ENCODE measurements around the gene FAH. TPM values are rescaled to one million over a fixed set of nuclear protein-coding genes. Genes with fewer than 3 reads are reported as not detected.

The FAH gene
- total RNA-seq: 34.7 TPM
- polyA plus RNA-seq (ENCODE audit: insufficient read depth, low read depth, low replicate concordance): 121 TPM
- long read RNA-seq, donor 1, partial matches to known transcripts: 0 of 9 reads
- long read RNA-seq, donor 1, other reads (novel, unspliced or antisense): 0 of 9 reads
- long read RNA-seq, donor 2, partial matches to known transcripts: 0 of 5 reads
- long read RNA-seq, donor 2, other reads (novel, unspliced or antisense): 0 of 5 reads
- long read RNA-seq, donor 3, transcript FAH-213 (14 exons, 1,549 nt): major isoform, 9 of 14 reads
- long read RNA-seq, donor 3, partial matches to known transcripts: 0 of 14 reads
- long read RNA-seq, donor 3, other reads (novel, unspliced or antisense): 0 of 14 reads
- long read RNA-seq, donor 4, transcript FAH-213 (14 exons, 1,549 nt): major isoform, 8 of 15 reads
- long read RNA-seq, donor 4, partial matches to known transcripts: 0 of 15 reads
- long read RNA-seq, donor 4, other reads (novel, unspliced or antisense): 0 of 15 reads
- long read RNA-seq, donor 5: 0 reads
- long read RNA-seq, donor 6, transcript FAH-213 (14 exons, 1,549 nt): major isoform, 6 of 11 reads
- long read RNA-seq, donor 6, partial matches to known transcripts: 0 of 11 reads
- long read RNA-seq, donor 6, other reads (novel, unspliced or antisense): 0 of 11 reads
- long read RNA-seq, donor 7, transcript FAH-213 (14 exons, 1,549 nt): minor isoform, 11 of 42 reads
- long read RNA-seq, donor 7, transcript FAH-202 (15 exons, 2,152 nt): minor isoform, 9 of 42 reads
- long read RNA-seq, donor 7, transcript FAH-201 (15 exons, 1,471 nt): major isoform, 13 of 42 reads
- long read RNA-seq, donor 7, partial matches to known transcripts: 5 of 42 reads
- long read RNA-seq, donor 7, other reads (novel, unspliced or antisense): 4 of 42 reads
- long read RNA-seq, donor 8, partial matches to known transcripts: 0 of 4 reads
- long read RNA-seq, donor 8, other reads (novel, unspliced or antisense): 0 of 4 reads
- long read RNA-seq, donor 9, partial matches to known transcripts: 0 of 9 reads
- long read RNA-seq, donor 9, other reads (novel, unspliced or antisense): 0 of 9 reads
- long read RNA-seq, donor 10, partial matches to known transcripts: 0 of 7 reads
- long read RNA-seq, donor 10, other reads (novel, unspliced or antisense): 0 of 7 reads

GRCh38 chr15:80152896-80153876, at the start of gene FAH:
TSS of gene FAH (plus strand) at chr15:80152999. CDS start at chr15:80153055, 56 bp downstream.
- Histone ChIP-seq H3K4me3 (ENCODE audit: low read length in 3 of 3) (peak within 1 kb of the TSS; percentile 81 to 89 (median 88)), H3K9ac (ENCODE audit: low read length in 3 of 3) (peak within 1 kb of the TSS; percentile 51 to 70 (median 70)), H3K4me1 (ENCODE audit: control insufficient read depth in 2 of 3, insufficient read depth in 2 of 3, low read depth in 1 of 3, low read length in 3 of 3) (peaks cover 0 to 32% (median 16%) of the 10 kb centered on the region in 3 donors), H3K9me3 (ENCODE audit: control insufficient read depth in 2 of 3, insufficient read depth in 1 of 3, low read length in 3 of 3) (no peaks in the 10 kb centered on the region), H3K27ac (ENCODE audit: low read depth in 2 of 2, low read length in 2 of 2) (peak within 1 kb of the TSS; percentile 62 to 83), H3K27me3 (ENCODE audit: control insufficient read depth, insufficient read depth, low read length) (no peaks in the 10 kb centered on the region), H3K36me3 (ENCODE audit: control insufficient read depth in 2 of 3, insufficient read depth in 3 of 3, low read length in 3 of 3) (peaks cover 0 to under 1% (median 0%) of the 10 kb centered on the region in 3 donors)
- DNase-seq: peak; percentile 26 to 91 (median 77)
- TF ChIP-seq, protein P1, sequence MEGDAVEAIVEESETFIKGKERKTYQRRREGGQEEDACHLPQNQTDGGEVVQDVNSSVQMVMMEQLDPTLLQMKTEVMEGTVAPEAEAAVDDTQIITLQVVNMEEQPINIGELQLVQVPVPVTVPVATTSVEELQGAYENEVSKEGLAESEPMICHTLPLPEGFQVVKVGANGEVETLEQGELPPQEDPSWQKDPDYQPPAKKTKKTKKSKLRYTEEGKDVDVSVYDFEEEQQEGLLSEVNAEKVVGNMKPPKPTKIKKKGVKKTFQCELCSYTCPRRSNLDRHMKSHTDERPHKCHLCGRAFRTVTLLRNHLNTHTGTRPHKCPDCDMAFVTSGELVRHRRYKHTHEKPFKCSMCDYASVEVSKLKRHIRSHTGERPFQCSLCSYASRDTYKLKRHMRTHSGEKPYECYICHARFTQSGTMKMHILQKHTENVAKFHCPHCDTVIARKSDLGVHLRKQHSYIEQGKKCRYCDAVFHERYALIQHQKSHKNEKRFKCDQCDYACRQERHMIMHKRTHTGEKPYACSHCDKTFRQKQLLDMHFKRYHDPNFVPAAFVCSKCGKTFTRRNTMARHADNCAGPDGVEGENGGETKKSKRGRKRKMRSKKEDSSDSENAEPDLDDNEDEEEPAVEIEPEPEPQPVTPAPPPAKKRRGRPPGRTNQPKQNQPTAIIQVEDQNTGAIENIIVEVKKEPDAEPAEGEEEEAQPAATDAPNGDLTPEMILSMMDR (IDR thresholded peaks at IDR 0.05; ENCODE audit: borderline replicate concordance, extremely low read depth, insufficient read depth): no peak
- FAIRE-seq: no peak
- intact Hi-C loops (cut with DNase I): no loop called here

DNA sequence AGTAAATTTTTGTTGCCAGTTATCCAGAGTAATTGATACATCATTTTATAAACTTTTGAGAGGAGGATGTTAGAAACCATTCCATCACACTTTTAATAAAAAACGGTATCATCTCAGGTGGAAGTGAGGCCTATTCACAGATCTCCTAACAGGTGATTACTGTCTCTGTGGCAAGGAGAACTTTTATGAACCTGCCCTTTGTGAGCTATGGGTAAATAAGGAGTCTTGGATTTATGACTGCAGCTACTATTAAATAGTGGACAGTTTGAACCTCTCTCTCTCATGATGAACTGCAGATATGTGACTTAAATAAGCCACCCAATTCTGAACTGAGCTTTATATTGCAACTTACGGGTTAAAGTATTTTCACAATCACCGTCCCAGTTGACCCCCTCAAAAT, 47.6 kb upstream of the FAH start:
- FAIRE-seq (no peak), DNase-seq (no peak)
- Histone ChIP-seq H3K9ac (ENCODE audit: low read length in 3 of 3) (no peak overlapping the region), H3K36me3 (ENCODE audit: control insufficient read depth in 2 of 3, insufficient read depth in 3 of 3, low read length in 3 of 3) (no peaks in the 10 kb centered on the region), H3K9me3 (ENCODE audit: control insufficient read depth in 2 of 3, insufficient read depth in 1 of 3, low read length in 3 of 3) (no peaks in the 10 kb centered on the region), H3K4me1 (ENCODE audit: control insufficient read depth in 2 of 3, insufficient read depth in 2 of 3, low read depth in 1 of 3, low read length in 3 of 3) (peaks cover 0 to 3% (median 0%) of the 10 kb centered on the region in 3 donors), H3K27ac (ENCODE audit: low read depth in 2 of 2, low read length in 2 of 2) (no peak overlapping the region), H3K4me3 (ENCODE audit: low read length in 3 of 3) (no peak overlapping the region), H3K27me3 (ENCODE audit: control insufficient read depth, insufficient read depth, low read length) (no peaks in the 10 kb centered on the region)
- intact Hi-C loops (cut with DNase I): no loop called here
- TF ChIP-seq, protein P1 (IDR thresholded peaks at IDR 0.05; ENCODE audit: borderline replicate concordance, extremely low read depth, insufficient read depth): no peak

- DNase-seq: no peak
Observed at GRCh38 chr15:80105595-80105994, 47.2 kb upstream of the FAH start.

More at GRCh38 chr15:80105595-80105994, 47.2 kb upstream of the FAH start:
- Histone ChIP-seq H3K36me3 (ENCODE audit: control insufficient read depth in 2 of 3, insufficient read depth in 3 of 3, low read length in 3 of 3) (no peaks in the 10 kb centered on the region), H3K9ac (ENCODE audit: low read length in 3 of 3) (no peak overlapping the region), H3K27me3 (ENCODE audit: control insufficient read depth, insufficient read depth, low read length) (no peaks in the 10 kb centered on the region), H3K4me3 (ENCODE audit: low read length in 3 of 3) (no peak overlapping the region), H3K27ac (ENCODE audit: low read depth in 2 of 2, low read length in 2 of 2) (no peak overlapping the region), H3K4me1 (ENCODE audit: control insufficient read depth in 2 of 3, insufficient read depth in 2 of 3, low read depth in 1 of 3, low read length in 3 of 3) (peaks cover 0 to 3% (median 0%) of the 10 kb centered on the region in 3 donors), H3K9me3 (ENCODE audit: control insufficient read depth in 2 of 3, insufficient read depth in 1 of 3, low read length in 3 of 3) (no peaks in the 10 kb centered on the region)
- TF ChIP-seq, protein P1 (IDR thresholded peaks at IDR 0.05; ENCODE audit: borderline replicate concordance, extremely low read depth, insufficient read depth): no peak
- FAIRE-seq: no peak
- intact Hi-C loops (cut with DNase I): no loop called here

Data from kidney (tissue), 22 donors.